HG03095 (cell line): ENCODE data around the gene RIIAD1.

Experiments used
- ATAC-seq: cut with Tn5 transposase; IDR thresholded peaks from one replicate; pipeline ENCODE4 v1.9.1; 2021; ENCODE audit warnings: moderate library complexity; ENCODE audit not compliant: unreplicated experiment

The RIIAD1 gene

DNA sequence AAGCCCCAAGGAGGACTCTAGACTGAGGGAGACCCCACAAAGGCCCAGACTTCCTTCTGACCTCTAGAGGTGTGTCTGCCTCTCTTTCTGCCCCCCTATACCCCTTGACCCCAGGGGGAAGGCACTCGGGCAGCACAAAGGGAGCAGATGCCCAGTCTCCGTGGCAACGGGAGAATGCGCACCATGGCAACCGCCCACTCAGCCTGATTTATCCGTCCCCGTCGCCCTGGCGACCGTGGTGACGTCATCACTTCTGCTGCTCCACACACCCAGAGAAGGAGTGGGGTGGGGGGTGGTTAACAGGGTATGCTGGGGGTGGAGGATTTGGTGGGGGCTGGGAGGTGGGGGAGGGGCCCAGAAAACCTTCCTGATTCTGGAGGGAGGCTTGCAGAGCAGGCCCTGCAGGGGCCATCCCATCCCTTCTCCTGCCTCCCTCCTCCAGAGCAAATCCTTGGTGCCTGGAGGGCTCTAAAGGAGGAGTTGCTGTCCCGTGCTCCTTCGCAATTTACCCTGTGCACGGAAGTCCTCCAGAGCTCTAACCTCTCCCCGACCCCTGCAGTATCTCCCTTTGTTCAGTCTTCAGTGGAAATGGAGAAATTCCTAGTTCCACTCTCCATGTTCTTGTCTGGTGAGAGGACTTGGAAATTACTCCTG lies 11.0 kb upstream of the RIIAD1 start:
- ATAC-seq, result no peak

GRCh38 chr1:151711044-151711800 lies 10.1 kb upstream of the RIIAD1 start:
- ATAC-seq, result no peak

- ATAC-seq, result no peak
Measured at GRCh38 chr1:151711951-151712350, 9.4 kb upstream of the RIIAD1 start.

- ATAC-seq, result no peak
Measured at GRCh38 chr1:151713044-151713443, 8.3 kb upstream of the RIIAD1 start.

GRCh38 chr1:151713874-151714273 lies 7.4 kb upstream of the RIIAD1 start:
- no peak for ATAC-seq

DNA sequence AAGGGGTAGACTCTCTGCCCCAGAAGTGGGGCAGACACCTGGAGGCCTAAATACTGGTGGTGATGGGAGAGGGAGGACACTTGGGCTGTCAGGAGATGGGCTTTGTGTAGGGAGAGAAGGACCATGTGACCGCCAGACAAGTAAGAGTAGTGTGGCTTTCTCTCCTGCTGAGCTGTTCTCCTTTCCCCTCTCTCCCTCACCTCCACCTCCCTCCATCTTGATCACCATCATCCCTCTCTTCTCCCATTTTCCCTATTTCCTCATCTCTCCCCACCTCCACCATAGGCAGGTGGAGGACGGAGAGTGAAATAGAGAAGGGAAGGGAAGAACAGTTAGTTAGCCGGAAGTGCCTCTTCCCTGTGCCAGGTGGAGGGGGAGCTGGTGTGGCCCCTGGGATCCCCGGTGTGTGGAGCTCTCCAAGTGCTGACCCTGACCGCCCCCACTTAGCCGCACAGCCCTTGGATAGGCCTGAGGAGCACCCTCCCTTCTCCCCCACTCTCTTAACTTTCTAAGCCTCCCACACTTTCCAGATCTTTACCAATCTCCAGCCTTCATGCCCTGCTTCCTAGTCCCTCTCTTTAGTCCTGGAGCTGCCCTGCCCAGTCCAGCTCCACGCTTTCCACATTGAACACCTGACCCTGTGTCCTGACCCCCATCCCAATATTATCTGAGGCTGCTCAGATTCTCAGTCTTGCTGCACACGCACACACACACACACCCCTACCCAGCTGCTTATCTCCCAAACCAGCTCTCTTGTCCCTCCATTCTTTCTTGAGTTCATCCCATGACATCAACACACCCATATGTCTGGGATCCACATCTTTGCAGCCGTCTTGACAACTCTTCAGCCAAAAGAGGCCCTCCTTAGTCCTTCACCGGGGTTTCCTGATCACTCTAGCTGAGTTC lies 6.2 kb upstream of the RIIAD1 start:
- ATAC-seq, result no peak

DNA sequence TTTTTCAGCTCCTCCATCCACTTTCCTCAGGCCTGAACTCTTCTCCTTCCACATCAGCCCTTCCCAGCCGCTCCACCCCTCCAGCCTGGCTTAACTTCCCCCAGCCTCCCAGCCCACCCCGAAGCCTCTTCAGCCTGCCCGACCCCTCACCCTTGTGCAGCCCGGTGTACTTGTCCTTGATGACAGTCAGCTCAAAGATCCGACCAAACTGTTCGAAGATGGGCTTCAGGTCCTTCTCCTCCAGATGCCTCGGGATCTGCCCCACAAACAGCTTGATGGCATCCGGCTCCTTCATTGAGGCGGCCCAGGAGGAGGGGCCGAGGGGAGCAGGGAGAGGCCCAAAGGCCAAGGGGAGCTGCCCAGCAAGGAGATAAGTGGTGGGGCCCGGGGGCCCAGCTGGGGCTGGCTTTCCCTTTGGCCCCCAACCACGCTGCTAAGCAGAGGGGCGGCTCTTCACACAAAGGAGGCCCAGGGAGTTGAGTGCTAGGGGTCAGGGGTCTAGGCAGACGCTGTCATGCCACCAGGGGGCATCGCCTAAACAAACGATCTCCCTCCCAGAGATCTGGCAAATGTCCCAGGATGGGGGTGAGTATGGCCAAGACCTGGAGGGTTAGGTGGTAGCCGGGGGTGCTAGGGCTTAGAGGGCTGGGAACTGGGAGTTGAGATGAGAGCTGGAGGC lies 5.5 kb upstream of the RIIAD1 start:
- ATAC-seq, result no peak

GRCh38 chr1:151716405-151716762 lies 4.9 kb upstream of the RIIAD1 start:
- ATAC-seq, result no peak

GRCh38 chr1:151716771-151717631 lies 4.3 kb upstream of the RIIAD1 start, which contains the start of gene CELF3:
TSS of gene CELF3 (minus strand) at chr1:151716803. CDS start at chr1:151716020, 783 bp downstream.
- no peak for ATAC-seq

DNA sequence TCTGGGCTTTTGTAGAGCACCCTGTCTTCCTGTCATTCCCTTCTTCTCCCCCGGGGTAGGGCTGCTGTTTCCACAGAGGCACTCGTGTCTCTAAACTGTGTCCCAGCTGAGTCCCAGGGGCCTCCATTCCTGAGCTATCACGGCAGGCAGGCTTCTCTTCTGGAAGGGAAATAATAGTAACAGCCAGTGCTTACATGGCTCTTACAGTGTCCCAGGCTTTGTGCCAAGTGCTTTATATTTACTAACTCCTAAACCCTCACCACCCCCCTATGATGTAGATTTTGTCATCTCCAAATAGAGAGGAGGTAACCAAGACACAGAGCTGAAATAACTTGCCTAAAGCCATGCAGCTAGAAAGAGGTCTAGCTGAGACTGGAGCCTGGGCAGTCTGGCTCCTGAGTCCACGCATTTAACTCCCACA lies 3.3 kb upstream of the RIIAD1 start:
- ATAC-seq, result no peak

- ATAC-seq, result no peak
Measured at GRCh38 chr1:151718666-151719065, 2.7 kb upstream of the RIIAD1 start.

DNA sequence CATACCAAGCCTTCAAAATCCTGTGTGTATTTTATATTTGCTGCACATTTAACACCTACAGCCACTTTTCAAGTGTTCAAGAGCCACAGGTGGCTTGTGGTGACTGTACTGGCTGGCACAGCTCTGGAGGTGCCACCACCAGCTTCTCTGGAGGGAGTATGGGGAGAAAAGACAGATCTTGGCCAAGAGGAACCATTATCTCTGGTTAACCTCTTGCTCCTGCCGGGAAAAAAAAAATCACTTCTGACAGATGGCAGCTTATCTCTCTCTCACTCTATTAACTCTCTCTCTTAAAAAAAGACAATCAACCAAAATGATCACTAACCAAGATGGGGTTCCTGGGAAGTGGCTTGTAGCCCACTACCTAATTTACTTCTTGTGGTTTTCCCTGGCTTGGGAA lies 1.2 kb upstream of the RIIAD1 start:
- no peak for ATAC-seq

- no peak for ATAC-seq
Measured at GRCh38 chr1:151720554-151720953, 768 bp upstream of the RIIAD1 start.

DNA sequence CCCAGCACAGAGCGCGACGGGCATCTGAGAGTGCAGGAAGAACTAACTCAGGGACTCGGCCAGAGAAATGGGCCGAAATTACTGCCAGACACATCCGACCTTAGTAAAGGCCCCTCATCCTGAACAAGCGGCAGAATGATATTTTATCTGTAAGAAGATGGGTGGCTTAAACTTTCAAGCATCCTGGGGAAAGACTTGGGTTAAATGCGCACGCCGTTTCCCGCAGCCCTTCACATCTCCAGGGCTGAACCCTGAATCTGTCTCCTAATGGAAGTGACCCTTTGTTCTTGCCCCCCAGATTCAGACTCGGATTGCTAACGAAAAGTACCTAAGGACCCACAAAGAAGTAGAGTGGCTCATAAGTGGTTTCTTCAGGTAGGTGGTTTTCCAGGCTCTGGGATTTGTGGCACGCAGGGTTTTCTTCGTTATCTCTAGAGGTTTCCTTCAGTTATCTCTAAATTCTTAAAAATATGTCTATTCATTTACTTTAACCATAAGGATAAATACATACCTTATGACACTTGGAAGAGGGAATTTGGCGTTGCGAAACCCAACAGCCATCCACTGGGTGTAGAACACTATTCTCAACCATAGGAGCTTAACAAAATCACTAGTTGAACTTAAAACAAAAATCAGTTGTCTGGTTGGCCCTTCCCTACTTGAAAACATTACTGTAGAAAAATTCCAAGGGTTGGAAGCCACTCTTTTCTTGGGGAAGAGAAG lies 627 bp downstream of the RIIAD1 start:
- no peak for ATAC-seq

DNA sequence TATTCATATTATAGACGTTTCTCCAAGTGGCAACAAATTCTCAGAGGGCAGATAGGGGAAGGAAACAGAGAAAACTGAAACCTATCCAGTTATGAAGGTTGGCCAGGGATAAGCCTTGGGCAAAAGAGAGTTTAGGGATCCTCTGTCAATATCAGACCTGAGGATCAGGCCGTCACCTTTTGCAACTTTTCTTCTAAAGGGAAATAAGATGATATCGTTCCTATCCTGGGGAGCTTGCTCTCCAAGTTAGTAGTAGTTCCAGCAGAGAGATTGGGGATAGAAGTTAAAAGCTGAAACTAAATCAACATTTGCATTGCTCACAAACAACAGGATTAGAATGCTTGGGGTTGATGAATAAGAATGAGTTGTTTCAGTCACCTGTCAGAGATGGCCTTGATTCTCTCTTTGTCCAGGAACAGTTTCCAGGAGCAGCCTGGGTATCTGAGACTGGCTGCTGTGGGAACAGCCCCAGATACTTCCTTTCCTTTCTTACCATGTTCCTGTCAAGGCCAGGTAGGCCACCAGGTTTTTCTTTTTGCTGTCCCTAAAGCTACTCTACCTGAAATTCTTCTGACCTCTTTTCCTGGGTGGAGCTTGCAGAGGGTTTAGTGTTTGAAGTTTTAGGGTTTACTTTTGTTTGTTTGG lies 2.5 kb downstream of the RIIAD1 start:
- no peak for ATAC-seq

DNA sequence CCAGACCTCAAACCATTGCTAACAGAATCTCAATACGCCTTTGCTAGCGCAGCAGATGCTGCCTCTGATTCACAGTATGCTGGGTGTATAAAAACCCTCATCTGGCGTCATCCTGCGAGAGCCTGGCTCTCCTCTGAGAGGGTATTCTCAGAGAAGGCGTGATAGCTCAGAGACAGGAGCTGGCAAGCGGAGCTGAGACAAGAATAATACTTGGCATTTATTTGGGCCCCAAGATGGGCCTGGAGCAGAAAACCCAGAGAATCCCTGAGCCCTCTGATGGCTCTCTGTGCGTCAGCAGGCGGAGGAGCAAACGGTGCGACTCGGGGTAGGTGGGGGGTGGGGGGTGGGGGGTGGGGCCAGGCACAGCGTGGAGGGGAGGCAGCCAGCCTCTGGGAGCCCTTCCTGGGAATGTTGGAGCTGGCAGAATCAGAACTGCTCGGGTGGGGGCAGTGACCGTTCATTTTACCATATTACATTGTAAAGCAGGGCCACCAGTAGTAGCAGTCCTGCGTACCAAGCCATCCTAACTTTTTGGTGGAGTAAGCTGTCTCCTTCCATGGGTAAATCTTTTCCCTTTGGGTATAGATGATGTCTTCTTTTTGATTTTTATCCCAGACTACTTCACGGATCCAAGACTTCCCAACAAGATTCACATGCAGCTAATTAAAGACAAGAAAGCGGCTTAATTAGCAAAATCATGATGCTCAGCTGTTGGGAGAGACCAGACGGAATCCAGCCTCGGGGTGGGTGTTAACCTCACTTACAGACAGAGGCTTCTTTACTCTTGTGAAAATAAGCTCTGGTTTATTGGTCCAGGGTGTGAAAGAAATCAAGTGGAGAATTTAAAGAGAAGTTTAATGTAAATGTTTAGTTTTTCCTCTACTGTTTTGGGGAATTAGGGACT lies 7.1 kb downstream of the RIIAD1 start:
- ATAC-seq, result no peak

- ATAC-seq, result no peak
Measured at GRCh38 chr1:151729157-151729965, 8.0 kb downstream of the RIIAD1 start.
